SU-DHL-6 (cell line): Measurements from ENCODE around the gene SSBP1.

Experiments used
- H2AFZ ChIP-seq: fragments of 200-600 bp; sonication (generic); 2 replicates; pipeline ENCODE4 v1.6.1; 2014; ENCODE audit warnings: low read depth, mild to moderate bottlenecking, moderate library complexity, mixed read lengths, antibody characterized with exemption, low read length; ENCODE audit not compliant: severe bottlenecking
- H3F3A ChIP-seq: fragments of 200-600 bp; shearing (Covaris generic); 2 replicates; pipeline ENCODE4 v1.6.0; 2016; ENCODE audit warnings: antibody characterized with exemption, mild to moderate bottlenecking; ENCODE audit not compliant: insufficient read depth
- H3K27ac ChIP-seq: fragments of 200-600 bp; sonication (generic); 2 replicates; pipeline ENCODE4 v1.5.1; 2016; ENCODE audit warnings: low read depth, mild to moderate bottlenecking, low read length, moderate library complexity, mixed read lengths
- H3K27me3 ChIP-seq: fragments of 200-600 bp; sonication (generic), shearing (Covaris generic); 2 replicates; pipeline ENCODE4 v1.6.0; 2014; ENCODE audit warnings: mild to moderate bottlenecking, low read length
- H3K36me3 ChIP-seq: fragments of 200-600 bp; sonication (generic); 2 replicates; pipeline ENCODE4 v1.6.1; 2014; ENCODE audit warnings: mild to moderate bottlenecking, low read length, mixed read lengths
- H3K4me2 ChIP-seq: fragments of 300-600, 200-600 bp; shearing (Covaris generic), sonication (generic); 2 replicates; pipeline ENCODE4 v1.6.0; 2014; ENCODE audit warnings: low read length, low read depth, mild to moderate bottlenecking; ENCODE audit not compliant: poor library complexity, severe bottlenecking
- H3K4me3 ChIP-seq: fragments of 200-600 bp; sonication (generic); 2 replicates; pipeline ENCODE4 v1.5.1; 2014; ENCODE audit warnings: antibody characterized with exemption, low read length, mild to moderate bottlenecking, mixed read lengths; ENCODE audit not compliant: insufficient read depth, poor library complexity, severe bottlenecking
- H3K79me2 ChIP-seq: fragments of 200-600 bp; sonication (generic); 2 replicates; pipeline ENCODE4 v1.6.1; 2014; ENCODE audit warnings: mild to moderate bottlenecking, low read length, moderate library complexity; ENCODE audit not compliant: insufficient read depth
- H3K9ac ChIP-seq: fragments of 200-600 bp; sonication (generic); 2 replicates; pipeline ENCODE4 v1.7.0; 2014; ENCODE audit warnings: mild to moderate bottlenecking, low read length
- H3K9me2 ChIP-seq: fragments of 200-600 bp; sonication (generic); replicated peaks from 2 replicates; pipeline ENCODE4 v1.6.1; 2014; ENCODE audit warnings: low read length; ENCODE audit not compliant: insufficient read depth
- H3K9me3 ChIP-seq: fragments of 200-600 bp; sonication (generic); 2 replicates; pipeline ENCODE4 v1.6.1; 2014; ENCODE audit warnings: low read length, mixed read lengths; ENCODE audit not compliant: insufficient read depth
- H4K20me1 ChIP-seq: fragments of 200-600 bp; sonication (generic); 2 replicates; pipeline ENCODE4 v1.6.1; 2014; ENCODE audit warnings: low read depth, mild to moderate bottlenecking, antibody characterized with exemption, low read length, moderate library complexity, mixed read lengths
- EZH2phosphoT487 ChIP-seq: fragments of 200-600 bp; sonication (generic), shearing (Covaris generic); conservative IDR thresholded peaks from 2 replicates; pipeline ENCODE4 v1.6.1; 2018; ENCODE audit warnings: mild to moderate bottlenecking, antibody characterized with exemption, low read length, moderate library complexity, mixed read lengths
- TF ChIP-seq, protein P1 (sequence below): fragments of 200-600 bp; sonication (generic); IDR thresholded peaks from one replicate; pipeline ENCODE4 v1.5.1; 2017; ENCODE audit warnings: antibody characterized with exemption, mild to moderate bottlenecking, low read length, moderate library complexity; ENCODE audit not compliant: insufficient read depth, poor library complexity, severe bottlenecking

Gene SSBP1

DNA sequence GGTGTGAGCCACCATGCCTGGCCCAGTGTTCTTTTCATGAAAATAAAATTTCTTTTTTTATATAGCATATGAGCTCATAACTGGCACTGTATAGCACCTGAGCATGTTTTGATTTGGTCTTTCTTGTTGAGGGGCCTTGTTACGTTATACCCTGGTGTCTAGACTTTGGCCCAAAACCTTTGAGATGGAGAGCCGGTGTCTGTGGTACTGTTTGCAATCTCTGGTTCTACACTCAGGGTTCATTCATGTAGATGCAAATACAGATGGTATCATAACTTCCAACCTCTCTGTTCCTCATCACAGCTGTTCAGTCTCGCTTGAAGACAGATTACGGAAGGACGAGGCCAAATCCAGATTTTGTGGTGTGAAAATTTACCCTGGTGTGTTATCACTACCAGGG is 51.8 kb downstream of the SSBP1 start, which contains the start of gene TAS2R5:
TAS2R5 (plus strand) TSS at position 301 of the 400 bp plus-strand sequence. CDS start 145 bp downstream, outside the sequence.
- Histone ChIP-seq H3K4me2 (no peak within 1 kb of the TSS), H3K36me3 (no peaks in the 10 kb centered on the region), H3K4me3 (no peak within 1 kb of the TSS), H2AFZ (no peak within 1 kb of the TSS), H3K79me2 (no peaks in the 10 kb centered on the region; the same call in 1 of the 2 replicates), H3K9ac (no peak within 1 kb of the TSS), H3F3A (no peaks in the 10 kb centered on the region), H3K9me3 (no peaks in the 10 kb centered on the region), H3K27ac (no peak within 1 kb of the TSS), H3K27me3 (no peaks in the 10 kb centered on the region), H4K20me1 (no peaks in the 10 kb centered on the region), H3K9me2 (no peaks in the 10 kb centered on the region)
- no peak for TF ChIP-seq EZH2phosphoT487
- TF ChIP-seq, protein P1, sequence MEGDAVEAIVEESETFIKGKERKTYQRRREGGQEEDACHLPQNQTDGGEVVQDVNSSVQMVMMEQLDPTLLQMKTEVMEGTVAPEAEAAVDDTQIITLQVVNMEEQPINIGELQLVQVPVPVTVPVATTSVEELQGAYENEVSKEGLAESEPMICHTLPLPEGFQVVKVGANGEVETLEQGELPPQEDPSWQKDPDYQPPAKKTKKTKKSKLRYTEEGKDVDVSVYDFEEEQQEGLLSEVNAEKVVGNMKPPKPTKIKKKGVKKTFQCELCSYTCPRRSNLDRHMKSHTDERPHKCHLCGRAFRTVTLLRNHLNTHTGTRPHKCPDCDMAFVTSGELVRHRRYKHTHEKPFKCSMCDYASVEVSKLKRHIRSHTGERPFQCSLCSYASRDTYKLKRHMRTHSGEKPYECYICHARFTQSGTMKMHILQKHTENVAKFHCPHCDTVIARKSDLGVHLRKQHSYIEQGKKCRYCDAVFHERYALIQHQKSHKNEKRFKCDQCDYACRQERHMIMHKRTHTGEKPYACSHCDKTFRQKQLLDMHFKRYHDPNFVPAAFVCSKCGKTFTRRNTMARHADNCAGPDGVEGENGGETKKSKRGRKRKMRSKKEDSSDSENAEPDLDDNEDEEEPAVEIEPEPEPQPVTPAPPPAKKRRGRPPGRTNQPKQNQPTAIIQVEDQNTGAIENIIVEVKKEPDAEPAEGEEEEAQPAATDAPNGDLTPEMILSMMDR: no peak

DNA sequence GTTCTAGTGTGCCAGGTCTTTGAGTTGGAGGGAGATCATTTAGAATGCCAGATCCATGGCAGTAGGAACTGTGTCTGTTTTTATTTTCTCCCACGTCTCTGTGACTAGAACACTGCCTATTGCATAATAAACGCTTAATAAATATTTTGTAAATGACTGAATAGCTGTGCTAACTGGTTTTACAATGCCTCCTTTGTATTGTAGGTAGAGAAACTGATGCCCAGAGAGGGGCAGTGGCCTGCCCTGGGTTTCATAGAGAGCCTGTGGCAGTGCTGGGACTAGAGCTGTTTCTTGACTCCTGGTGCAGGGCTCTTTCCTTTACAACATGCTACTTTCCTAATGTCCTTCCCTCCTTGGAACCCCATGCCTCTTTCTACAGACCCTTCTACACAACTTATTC is 54.4 kb downstream of the SSBP1 start:
- H3K79me2 ChIP-seq: no peaks in the 10 kb centered on the region
- no peak overlapping the region for H3K4me3 ChIP-seq
- TF ChIP-seq EZH2phosphoT487: no peak
- TF ChIP-seq, protein P1: no peak
- H3K9me2 ChIP-seq: no peaks in the 10 kb centered on the region
- H3K4me2 ChIP-seq: no peak overlapping the region
- H4K20me1 ChIP-seq: no peaks in the 10 kb centered on the region
- no peaks in the 10 kb centered on the region for H3K36me3 ChIP-seq
- H2AFZ ChIP-seq: no peak overlapping the region
- no peak overlapping the region for H3K27ac ChIP-seq
- no peaks in the 10 kb centered on the region for H3F3A ChIP-seq
- H3K9me3 ChIP-seq: no peaks in the 10 kb centered on the region
- H3K9ac ChIP-seq: no peak overlapping the region
- no peaks in the 10 kb centered on the region for H3K27me3 ChIP-seq
